Colonic mucosa (tissue), 4 donors: ENCODE measurements around the gene MSL2. TPM values are rescaled to one million over a fixed set of nuclear protein-coding genes. Genes with fewer than 3 reads are reported as not detected.
"Not testable (repeated sequence)": the region's sequence is repeated elsewhere in the genome, so short reads cannot be mapped to it uniquely, and the experiment has no call there.

Experiments
- DNase-seq: peaks from one replicate; pipeline ENCODE4 v3.0.0-alpha.2; 2020
- H3K27ac ChIP-seq: fragments of 200-600 bp; one replicate; pipeline ENCODE4 v1.8.0; 2021
- H3K27me3 ChIP-seq: fragments of 200-600 bp; one replicate; pipeline ENCODE4 v1.8.0; 2021
- H3K36me3 ChIP-seq: fragments of 200-600 bp; one replicate; pipeline ENCODE4 v1.8.0; 2021
- H3K4me1 ChIP-seq: fragments of 200-600 bp; one replicate; pipeline ENCODE4 v1.8.0; 2021; ENCODE audit warnings: mild to moderate bottlenecking
- H3K4me3 ChIP-seq: fragments of 200-600 bp; one replicate; pipeline ENCODE4 v1.8.0; 2021
- H3K9ac ChIP-seq, 2 donors: one replicate each; pipeline ENCODE4 v1.7.0; 2013; ENCODE audit warnings: control low read depth in 2 of 2, low read depth in 2 of 2, low read length in 2 of 2
- H3K9me3 ChIP-seq: fragments of 200-600 bp; one replicate; pipeline ENCODE4 v1.8.0; 2021
- intact Hi-C: fragments of 100-400 bp; cut with DNase I; formaldehyde crosslinking; loops from one replicate; pipeline ENCODE4 v1.14.1; 2022
- total RNA-seq, 2 donors: library from RNA; stranded (reverse); fragmentation: NEBNext Ultra II Directional in 1 of 2; extraction: Animal tissue kit (Norgen Biotek cat#: 25700) in 1 of 2; gene quantifications; one replicate each; pipeline ENCODE4 v1.2.1, GENCODE V29; 2021
- TF ChIP-seq, protein P1 (sequence below): fragments of 200-600 bp; IDR thresholded peaks from one replicate; pipeline ENCODE4 v1.8.0; 2022; ENCODE audit warnings: antibody characterized with exemption, mild to moderate bottlenecking
- donor health status: healthy.
- donor health status: DM: no; HTN: no; CAD: no.
- donor health status: DM: no; HTN: no; CAD: no.

MSL2 gene
- total RNA-seq, 2 donors from 2014 or later: 23.5 to 31.0 TPM

DNA sequence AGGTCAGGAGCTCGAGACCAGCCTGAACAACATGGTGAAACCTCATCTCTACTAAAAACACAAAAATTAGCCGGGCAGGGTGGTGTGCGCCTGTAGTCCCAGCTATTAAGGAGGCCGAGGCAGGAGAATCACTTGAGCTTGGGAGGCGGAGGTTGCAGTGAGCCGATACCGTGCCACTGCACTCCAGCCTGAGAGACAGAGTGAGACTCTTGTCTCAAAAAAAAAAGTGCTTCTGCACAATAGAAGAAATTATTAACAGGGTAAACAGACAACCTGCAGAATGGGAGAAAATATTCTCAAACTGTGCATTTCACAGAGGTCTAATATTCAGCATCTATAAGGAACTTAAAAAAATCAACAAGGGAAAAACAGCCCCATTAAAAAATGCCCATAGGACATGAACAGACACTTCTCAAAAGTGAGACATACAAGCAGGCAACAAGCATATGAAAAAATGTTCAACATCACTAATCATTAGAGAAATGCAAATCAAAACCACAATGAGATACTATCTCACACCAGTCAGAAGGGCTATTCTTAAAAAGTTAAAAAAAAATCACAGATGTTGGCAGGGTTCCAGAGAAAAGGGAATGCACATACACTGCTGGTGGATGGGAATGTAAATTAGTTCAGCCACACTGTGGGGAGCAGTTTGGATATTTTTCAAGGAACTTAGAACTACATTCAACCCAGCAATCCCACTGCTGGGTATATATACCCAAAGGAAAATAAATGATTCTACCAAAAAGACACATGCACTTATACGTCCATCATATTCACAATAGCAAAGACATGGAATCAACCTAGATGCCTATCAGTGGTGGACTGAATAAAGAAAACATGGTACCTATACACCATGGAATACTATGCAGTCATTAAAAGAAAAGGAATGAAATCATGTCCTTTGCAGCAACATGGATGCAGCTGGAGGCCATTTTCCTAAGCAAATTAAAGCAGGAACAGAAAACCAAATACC, 75.5 kb downstream of the MSL2 start:
- H3K27me3 ChIP-seq: no peaks in the 10 kb centered on the region
- intact Hi-C loops: no loop called here
- TF ChIP-seq, protein P1, sequence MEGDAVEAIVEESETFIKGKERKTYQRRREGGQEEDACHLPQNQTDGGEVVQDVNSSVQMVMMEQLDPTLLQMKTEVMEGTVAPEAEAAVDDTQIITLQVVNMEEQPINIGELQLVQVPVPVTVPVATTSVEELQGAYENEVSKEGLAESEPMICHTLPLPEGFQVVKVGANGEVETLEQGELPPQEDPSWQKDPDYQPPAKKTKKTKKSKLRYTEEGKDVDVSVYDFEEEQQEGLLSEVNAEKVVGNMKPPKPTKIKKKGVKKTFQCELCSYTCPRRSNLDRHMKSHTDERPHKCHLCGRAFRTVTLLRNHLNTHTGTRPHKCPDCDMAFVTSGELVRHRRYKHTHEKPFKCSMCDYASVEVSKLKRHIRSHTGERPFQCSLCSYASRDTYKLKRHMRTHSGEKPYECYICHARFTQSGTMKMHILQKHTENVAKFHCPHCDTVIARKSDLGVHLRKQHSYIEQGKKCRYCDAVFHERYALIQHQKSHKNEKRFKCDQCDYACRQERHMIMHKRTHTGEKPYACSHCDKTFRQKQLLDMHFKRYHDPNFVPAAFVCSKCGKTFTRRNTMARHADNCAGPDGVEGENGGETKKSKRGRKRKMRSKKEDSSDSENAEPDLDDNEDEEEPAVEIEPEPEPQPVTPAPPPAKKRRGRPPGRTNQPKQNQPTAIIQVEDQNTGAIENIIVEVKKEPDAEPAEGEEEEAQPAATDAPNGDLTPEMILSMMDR: no peak

DNA sequence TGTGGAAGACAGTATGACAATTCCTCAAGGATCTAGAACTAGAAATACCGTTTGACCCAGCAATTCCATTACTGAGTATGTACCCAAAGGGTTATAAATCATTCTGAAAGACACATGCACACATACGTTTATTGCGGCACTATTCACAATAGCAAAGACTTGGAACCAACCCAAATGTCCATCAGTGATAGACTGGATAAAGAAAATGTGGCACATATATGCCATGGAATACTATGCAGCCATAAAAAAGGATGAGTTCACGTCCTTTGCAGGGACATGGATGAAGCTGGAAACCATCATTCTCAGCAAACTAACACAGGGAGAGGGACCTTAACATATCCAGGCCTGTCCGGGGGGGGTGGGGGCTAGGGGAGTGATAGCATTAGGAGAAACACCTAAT, 76.4 kb downstream of the MSL2 start:
- H3K9ac ChIP-seq, H3K36me3 ChIP-seq, H3K27me3 ChIP-seq, H3K9me3 ChIP-seq, H3K27ac ChIP-seq, DNase-seq, H3K4me3 ChIP-seq, intact Hi-C loops, H3K4me1 ChIP-seq: not testable (repeated sequence)

More for the DNA sequence above, 75.5 kb downstream of the MSL2 start:
- no peaks in the 10 kb centered on the region for H3K9me3 ChIP-seq
- no peak overlapping the region for H3K4me3 ChIP-seq
- H3K4me1 ChIP-seq: no peaks in the 10 kb centered on the region
- H3K9ac ChIP-seq: no peak overlapping the region
- no peak overlapping the region for H3K27ac ChIP-seq
- DNase-seq: no peak
- H3K36me3 ChIP-seq: no peaks in the 10 kb centered on the region

DNA sequence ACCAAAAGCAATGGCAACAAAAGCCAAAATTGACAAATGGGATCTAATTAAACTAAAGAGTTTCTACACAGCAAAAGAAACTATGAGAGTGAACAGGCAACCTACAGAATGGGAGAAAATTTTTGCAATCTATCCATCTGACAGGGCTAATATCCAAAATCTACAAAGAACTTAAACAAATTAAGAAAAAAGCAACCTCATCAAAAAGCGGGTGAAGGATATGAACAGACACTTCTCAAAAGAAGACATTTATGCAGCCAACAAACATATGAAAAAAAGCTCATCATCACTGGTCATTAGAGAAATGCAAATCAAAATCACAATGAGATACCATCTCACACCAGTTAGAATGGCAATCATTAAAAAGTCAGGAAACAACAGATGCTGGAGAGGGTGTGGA, 76.8 kb downstream of the MSL2 start:
- H3K9me3 ChIP-seq, H3K4me1 ChIP-seq, H3K4me3 ChIP-seq, H3K27ac ChIP-seq, H3K27me3 ChIP-seq, DNase-seq, intact Hi-C loops, H3K36me3 ChIP-seq, H3K9ac ChIP-seq: not testable (repeated sequence)

DNA sequence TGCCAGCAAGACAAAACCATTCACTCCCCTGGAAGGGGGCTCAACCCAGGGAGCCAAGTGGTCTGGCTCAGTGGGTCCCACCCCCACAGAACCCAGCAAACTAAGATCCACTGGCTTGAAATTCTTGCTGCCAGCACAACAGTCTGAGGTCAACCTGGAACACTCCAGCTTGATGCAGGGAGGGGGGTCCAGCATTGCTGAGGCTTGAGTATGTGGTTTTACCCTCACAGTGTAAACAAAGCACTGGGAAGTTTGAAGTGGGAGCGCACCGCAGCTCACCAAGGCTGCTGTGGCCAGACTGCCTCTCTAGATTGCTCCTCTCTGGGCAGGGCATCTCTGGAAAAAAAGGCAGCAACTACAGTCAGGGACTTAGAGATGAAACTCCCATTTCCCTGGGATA, 81.7 kb downstream of the MSL2 start:
- TF ChIP-seq, protein P1: no peak
- H3K27ac ChIP-seq: no peak overlapping the region
- H3K4me1 ChIP-seq: no peaks in the 10 kb centered on the region
- H3K9me3 ChIP-seq: no peaks in the 10 kb centered on the region
- no peak overlapping the region for H3K9ac ChIP-seq
- DNase-seq: no peak
- intact Hi-C loops: no loop called here
- no peaks in the 10 kb centered on the region for H3K36me3 ChIP-seq
- no peaks in the 10 kb centered on the region for H3K27me3 ChIP-seq
- no peak overlapping the region for H3K4me3 ChIP-seq

DNA sequence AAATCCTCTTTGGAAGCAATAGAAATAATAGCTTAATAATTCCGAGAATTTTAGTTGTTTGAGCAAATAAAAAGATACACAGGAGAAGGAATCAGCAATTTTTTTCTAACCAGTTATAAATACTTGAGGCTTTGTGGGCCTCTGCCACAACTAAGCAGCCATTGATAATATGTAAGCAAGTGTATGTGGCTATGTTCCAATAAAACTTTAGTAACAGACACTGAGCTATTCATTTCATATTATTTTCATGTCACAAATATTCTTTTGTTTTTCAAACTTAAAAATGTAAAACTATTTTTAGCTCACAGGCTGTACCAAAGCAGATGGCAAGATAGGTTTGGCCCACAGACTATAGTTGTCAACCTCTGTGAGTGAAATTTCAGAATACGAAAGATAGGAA, 85.7 kb downstream of the MSL2 start:
- H3K9ac ChIP-seq: no peak overlapping the region

DNA sequence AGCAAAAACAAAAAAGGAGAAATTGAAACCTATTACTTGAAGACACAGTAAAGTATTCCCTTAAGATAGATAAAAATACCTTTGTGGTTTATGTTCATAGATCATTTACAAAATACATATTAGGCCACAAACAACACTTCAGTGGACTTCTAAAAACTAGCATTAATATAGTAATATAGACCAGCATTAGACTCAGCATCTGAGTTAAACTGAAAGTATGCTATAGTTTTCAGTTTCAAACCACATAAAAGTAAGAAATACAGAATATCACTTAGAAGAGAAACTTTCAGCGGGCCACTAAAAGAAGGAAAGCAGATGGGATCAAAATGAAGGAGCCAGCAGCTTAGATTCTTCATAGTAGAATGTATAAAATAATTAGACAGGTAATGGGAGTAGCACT, 86.6 kb downstream of the MSL2 start:
- Histone ChIP-seq H3K36me3 (no peaks in the 10 kb centered on the region), H3K4me3 (no peak overlapping the region), H3K27me3 (no peaks in the 10 kb centered on the region), H3K9me3 (no peaks in the 10 kb centered on the region), H3K4me1 (no peaks in the 10 kb centered on the region), H3K27ac (no peak overlapping the region), H3K9ac (no peak overlapping the region)
- no peak for DNase-seq
- TF ChIP-seq, protein P1: no peak
- intact Hi-C loops: no loop called here

More for the DNA sequence above, 85.7 kb downstream of the MSL2 start:
- Histone ChIP-seq H3K4me1 (no peaks in the 10 kb centered on the region), H3K27me3 (no peaks in the 10 kb centered on the region), H3K4me3 (no peak overlapping the region), H3K27ac (no peak overlapping the region), H3K36me3 (no peaks in the 10 kb centered on the region), H3K9me3 (no peaks in the 10 kb centered on the region)
- no peak for DNase-seq
- intact Hi-C loops: no loop called here
- TF ChIP-seq, protein P1: no peak
